Myocyte (in vitro differentiated cells): ENCODE results near the gene GPR148. TPM values are rescaled to one million over a fixed set of nuclear protein-coding genes. Genes with fewer than 3 reads are reported as not detected.

Source experiments
- DNase-seq: peaks from one replicate; pipeline ENCODE4 v3.0.0-alpha.2; 2012; ENCODE audit warnings: low read depth
- total RNA-seq: library from RNA; depleted of rRNA; stranded (reverse); fragments of >200 nt; gene quantifications from 2 replicates; pipeline ENCODE4 v1.2.3, GENCODE V29; 2014

Gene GPR148
- total RNA-seq, 1 donor from 2014 or later: not detected

- DNase-seq: no peak
These were observed 39.5 kb downstream of the GPR148 start for GRCh38 chr2:130768191-130768855.

GRCh38 chr2:130769343-130769907 is 40.6 kb downstream of the GPR148 start:
- DNase-seq: no peak

GRCh38 chr2:130776550-130776949 is 47.7 kb downstream of the GPR148 start:
- DNase-seq: no peak

- DNase-seq: no peak
These were observed 49.9 kb downstream of the GPR148 start for GRCh38 chr2:130778781-130779180.

Other genes starting within 250 kb of the GPR148 start
- not detected in 2 replicates for gene POTEI, start 219.7 kb upstream of the GPR148 start, total RNA-seq
- gene CFC1B, start 207.8 kb upstream of the GPR148 start, total RNA-seq: not detected in 2 replicates
- gene CFC1, start 129.5 kb upstream of the GPR148 start, total RNA-seq: not detected in 2 replicates
- not detected in 2 replicates for gene POTEJ, start 117.6 kb upstream of the GPR148 start, total RNA-seq
- not detected in 2 replicates for gene AMER3, start 26.5 kb downstream of the GPR148 start, total RNA-seq
- gene ARHGEF4, start 107.8 kb downstream of the GPR148 start, total RNA-seq: 0.86 and 1.1 TPM in 2 replicates